Measurements from ENCODE around the gene SKP1.
A peak's percentile ranks its signal among the peaks of the same experiment; 100 is the strongest.
"Not testable (repeated sequence)": the region's sequence is repeated elsewhere in the genome, so short reads cannot be mapped to it uniquely, and the experiment has no call there.

Gene SKP1

DNA sequence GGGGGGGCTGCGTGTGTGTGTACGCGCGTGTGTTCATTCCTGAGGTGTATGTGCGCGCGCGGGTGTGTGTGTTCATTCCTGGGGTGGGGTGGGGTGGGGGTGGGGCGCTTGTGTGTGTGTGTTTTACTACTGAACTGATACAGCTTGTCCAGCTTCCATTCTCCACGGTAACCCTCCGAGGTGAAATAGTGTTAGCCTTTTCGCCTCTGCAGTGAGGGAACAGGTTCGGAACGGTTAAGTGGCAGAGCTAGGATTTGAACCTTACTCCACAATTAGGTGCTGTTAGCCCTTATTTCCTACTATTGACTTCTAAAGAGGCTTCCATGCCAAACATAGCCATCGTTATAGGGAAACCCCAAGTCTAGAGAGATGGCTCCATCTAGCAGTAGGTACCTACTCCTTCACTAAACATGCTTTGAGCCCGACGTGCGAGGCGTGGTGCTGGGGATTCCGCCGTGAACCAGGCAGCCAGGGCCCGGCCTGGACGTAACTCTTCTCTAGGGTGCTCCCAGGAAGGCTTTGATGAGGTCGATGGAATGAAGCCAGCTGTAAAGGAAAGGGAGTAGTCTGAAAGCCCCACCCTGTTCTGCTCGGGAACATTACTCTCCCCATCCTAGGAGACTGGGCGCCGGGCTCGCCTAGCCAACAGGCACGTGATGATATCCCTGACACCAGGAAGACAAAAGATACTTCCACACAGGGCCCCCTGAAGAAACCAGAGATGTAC is 782 bp upstream of the SKP1 start:
- DNase-seq, result peak in 15 of 51 donors; percentile 6 to 82 (median 64)

DNA sequence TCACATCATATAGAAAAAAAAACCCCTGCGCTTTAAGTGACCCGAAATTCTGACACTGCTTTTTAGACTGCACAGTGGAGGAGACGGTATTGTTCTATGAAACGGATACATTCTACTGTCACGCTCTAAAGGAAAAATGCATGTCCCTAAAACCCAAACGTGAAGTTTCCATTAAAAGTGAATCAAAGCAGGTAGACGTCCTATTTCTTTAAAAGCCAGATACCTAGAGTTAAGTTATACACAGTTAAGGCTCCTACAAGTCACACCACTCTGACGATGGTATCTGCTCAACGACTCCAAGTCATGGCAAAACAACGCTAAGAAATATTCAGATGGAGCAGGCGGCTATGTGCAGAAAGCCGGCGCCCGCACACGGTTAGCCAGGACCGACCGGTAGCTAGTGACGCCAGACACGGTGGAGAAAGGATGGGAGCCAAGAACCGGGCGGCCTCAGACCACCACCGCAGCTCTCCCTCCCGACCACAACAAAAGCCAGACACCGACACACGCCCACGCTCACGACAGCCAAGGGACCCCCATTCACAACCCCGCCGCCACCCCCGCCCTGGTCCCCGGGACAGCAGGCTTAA is 734 bp downstream of the SKP1 start:
- peak in 7 of 51 donors; percentile 28 to 49 (median 40) for DNase-seq

DNA sequence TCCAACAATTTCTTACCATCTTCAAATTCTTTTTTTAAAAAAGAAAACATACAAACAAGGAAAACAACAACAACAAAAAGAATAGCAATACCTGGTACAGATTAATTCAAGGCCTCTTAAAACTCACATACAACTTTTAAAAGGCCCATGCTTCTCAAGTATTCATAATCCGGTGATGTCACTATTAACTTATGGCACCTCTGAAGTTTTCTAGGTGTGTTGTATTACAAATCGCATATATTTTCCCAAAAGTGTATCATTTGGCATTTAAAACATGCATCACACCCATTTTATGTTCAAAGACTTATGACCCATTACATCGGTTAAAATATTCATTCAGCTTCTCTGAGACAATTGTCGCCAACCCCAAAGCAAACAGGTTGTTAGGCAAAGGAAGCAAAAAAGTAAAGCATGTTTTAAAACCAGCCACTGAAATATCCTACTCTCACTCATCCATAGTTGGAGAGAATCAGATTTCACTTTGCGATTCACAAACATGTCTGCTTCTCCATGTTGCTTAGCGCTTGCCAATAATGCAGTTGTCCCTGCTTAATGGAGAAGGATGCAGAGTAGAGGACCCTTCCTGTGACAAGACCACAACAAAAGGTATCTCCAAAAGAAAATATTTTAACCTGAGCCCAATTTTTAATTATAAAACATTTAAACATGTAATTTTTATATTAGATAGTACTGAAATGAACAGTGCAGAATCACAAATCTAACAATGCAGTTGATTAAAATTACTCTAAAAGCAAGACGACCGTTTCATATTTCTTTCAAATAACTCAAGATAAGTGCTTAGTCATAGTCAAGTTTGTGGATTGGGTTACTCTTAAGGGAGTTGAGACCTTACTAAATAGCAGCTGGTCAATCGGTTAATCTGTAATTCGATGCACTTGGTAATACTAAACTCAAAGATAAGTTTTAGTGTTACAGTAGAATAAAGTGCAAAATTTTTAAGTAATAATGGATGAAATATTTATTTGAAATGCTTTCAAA is 1.6 kb downstream of the SKP1 start:
- no peak for DNase-seq

DNA sequence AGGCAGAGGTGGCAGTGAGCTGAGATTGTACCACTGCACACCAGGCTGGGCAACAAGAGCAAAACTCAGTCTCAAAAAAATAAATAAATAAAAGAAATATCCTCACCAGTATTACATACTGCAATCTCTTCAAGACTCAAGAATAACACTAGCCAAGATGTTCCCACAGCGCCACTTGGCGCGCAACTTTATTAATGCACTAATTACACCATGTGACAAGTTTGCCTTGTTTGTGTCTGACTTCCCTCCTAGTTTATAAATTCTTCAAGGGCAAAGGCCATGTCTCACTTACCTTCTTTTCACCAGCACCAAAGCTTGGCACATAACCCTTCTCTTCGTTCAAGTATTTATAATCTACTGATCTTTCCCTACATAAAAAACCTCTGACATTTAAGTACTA is 4.8 kb downstream of the SKP1 start:
- DNase-seq, result no peak

DNA sequence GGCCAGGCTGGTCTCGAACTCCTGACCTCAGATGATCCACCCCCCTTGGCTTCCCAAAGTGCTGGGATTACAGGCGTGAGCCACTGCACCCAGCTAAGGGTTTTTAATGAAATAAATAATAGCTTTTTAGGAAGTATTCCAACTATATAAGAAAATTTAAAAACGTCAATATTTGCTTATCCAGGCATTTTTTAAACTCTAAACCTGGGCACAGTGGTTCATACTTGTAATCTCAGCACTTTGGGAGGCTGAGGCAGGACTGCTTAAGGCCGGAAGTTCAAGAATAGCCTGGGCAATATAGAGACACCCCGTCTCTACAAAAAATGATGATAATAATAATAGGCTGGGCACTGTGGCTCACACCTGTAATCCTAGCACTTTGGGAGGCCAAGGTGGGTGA is 14.2 kb downstream of the SKP1 start:
- DNase-seq, result no peak

DNA sequence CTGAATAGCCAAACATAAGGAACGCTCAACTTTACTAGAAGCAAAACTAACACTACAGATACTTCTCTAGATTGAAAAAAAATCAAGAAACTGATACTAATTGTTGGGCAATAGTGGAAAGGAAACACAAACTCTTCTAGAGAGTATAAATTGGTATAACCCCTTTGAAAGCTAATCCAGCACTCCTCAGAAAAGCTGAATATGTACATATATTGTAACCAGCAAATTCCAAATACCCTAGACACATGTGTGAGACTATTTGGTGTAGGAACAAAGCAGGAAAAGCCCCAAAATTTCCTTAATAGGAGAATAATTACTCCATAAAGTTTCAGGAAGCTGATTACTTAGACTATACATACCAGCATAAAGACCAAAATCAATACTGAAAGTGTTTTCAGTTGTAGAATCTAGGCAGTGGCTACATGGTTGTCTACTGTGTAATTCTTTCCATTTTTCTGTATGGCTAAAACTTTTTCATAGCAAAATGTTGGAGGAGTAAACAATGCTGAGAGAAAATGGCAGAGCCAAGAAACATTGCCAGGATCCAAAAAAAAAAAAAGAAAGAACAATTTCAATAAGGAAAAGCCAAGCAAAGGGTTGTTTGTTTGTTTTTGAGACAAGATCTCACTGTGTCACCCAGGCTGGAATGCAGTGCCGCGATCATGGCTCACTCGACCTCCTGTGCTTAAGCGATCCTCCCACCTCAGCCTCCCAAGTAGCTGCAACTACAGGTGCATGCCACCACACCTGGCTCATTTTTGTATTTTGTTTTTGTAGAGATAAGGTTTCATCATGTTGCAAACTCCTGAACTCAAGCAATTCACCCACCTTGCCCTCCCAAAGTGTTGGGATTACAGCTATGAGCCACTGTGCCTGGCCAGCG is 15.0 kb downstream of the SKP1 start:
- no peak for DNase-seq

DNA sequence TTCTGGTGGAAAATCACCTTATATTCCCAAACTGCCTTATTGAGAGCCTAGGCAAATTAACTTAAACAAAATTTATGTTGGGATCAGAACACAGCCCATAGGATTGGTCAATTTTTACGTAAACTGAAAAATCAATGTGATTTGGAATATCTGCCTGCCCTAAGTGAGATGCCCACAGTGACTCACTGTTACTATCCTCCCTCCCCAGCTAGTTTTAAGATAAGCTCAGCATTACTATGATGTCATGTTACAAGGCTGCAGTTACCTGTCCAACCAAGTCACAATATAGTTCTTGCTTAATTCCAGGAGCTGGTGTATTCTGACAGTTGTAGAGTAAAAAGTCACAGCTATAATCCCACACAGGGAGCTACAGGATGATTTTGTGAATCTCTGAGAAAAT is 23.1 kb downstream of the SKP1 start:
- no peak for DNase-seq

DNA sequence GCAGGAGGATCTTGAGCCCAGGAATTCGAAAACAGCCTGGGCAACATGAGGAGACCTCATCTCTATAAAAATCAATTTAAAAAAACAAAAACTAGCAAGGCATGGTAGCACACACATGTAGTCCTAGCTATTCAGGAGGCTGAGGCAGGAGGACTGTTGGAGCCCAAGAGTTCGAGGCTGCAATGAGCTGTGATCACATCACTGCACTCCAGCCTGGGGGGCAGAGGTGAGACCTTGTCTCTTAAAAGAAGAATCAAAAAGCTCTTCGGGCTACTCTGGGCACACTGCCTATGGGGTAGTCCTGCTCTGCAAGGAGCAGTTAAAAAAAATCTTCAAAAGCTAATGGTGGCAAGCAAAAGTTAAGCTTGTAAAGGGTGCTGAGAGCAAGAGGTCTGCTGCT is 23.5 kb downstream of the SKP1 start:
- no peak for DNase-seq

DNA sequence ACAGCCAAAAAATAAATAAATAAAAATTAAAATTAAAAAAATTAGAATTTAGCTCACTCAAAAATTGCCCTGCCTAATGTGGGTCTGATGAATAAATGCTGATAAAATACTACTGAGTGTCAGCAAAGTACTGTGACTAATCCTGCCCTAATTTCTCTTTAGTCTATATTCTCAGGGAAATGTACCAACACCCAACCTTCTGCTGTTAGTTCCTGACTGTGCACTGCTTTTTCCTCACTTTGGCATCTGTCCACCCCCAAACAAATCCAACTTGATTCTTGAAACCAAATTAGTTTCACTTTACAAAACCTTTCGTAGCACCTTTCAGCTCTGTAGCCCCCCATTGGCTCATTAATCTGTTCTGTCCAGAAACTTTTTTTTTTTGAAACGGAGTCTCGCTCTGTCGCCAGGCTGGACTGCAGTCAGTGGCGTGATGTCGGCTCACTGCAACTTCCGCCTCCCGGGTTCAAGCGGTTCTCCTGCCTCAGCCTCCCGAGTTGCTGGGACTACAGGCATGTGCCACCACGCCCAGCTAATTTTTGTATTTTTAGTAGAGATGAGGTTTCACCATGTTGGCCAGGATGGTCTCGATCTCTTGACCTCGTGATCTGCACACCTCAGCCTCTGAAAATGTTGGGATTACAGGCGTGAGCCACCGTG is 24.4 kb downstream of the SKP1 start:
- not testable (repeated sequence) for DNase-seq

DNA sequence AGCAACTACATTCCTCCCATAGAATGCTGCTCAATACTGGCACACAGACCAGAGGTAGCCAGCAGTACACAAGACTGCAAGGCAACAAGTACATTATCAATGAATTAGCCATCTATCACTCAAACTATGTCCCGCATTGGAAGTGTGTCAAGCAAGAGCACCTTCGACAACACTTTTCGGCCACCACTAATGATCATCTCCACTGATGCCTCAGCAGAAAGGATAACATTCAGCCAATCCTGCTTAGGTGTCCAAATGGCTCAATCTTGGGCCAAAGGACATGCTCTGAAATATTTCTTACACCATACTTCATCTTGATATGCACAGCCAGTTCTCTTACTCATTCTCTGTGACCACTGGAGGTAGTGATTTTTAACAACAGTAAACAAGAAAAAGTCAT is 25.0 kb downstream of the SKP1 start:
- no peak for DNase-seq

DNA sequence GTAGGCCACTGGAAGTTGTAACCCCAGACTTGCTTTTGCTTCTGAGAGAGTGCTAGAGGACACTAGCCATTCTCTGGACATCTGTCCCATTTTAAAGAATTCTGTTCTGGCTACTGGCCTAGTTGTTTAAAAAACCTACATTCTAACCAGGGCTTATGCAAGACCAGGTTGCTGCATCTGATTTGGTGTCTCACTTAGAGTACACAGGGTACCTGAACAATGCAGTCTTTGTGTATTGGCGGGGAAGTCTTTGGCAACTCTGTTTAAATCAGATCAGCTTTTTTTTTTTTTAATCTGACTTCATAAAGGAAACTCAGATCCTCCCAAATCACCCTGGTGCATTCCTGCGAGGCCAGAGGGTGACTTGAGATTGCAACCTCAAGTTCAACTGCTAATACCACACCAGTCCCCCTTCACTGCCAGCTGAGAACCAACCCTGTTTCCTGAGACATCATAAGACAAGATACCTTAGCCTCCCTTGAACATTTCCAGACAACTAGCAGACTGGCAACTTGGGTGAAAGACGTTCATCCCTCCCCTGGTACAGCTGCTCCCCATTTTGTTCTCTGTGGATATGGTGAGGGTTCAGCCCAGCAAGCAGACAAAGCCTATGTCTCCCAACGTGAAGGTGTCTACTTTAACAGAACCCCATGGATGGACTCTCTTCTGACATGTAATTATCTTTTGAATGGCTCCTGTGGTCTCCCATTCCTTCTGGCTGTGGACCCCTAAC is 27.0 kb downstream of the SKP1 start:
- peak in 2 of 51 donors; percentile 34 to 50 for DNase-seq

DNA sequence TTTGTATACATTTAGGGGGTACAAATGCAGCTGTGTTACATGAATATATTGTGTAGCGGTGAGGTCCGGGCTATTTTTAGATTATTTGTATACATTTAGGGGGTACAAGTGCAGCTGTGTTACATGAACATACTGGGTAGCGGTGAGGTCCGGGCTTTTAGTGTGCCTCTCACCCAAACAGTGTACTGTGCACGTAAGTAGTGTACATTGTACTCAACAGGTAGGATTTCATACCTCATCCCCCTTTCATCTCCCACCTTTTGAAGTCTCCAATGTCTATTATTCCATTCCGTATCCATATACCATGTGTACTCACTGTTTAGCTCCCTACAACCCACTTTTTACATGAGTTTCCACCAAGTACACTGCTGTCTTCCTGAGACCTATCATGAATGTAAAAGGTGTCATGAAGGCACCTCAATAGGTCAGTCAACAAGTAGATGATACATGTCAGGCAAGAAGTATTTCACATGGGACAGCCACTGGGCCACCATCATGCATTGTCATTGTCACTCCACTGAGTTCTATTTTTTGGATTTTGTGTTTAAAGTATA is 27.7 kb downstream of the SKP1 start:
- DNase-seq, result no peak

DNA sequence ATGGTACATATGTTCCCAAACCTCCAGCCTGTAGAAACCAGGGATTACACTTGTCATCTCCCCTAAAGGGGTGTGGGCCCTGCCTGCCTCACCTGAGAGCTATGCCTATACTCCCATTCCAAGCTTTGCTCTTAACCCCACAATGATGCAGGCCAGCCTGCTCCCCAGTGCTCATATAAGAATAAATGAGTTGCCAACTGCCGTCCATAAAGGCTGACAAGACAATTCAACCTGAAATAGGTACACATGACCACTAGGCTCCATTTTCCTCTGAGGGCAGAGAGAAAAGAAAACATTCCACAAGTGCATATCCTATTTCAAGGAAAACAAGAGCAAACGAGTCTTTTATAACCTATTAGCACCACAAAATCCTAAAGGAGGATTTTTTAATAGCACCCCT is 28.4 kb downstream of the SKP1 start:
- no peak for DNase-seq

DNA sequence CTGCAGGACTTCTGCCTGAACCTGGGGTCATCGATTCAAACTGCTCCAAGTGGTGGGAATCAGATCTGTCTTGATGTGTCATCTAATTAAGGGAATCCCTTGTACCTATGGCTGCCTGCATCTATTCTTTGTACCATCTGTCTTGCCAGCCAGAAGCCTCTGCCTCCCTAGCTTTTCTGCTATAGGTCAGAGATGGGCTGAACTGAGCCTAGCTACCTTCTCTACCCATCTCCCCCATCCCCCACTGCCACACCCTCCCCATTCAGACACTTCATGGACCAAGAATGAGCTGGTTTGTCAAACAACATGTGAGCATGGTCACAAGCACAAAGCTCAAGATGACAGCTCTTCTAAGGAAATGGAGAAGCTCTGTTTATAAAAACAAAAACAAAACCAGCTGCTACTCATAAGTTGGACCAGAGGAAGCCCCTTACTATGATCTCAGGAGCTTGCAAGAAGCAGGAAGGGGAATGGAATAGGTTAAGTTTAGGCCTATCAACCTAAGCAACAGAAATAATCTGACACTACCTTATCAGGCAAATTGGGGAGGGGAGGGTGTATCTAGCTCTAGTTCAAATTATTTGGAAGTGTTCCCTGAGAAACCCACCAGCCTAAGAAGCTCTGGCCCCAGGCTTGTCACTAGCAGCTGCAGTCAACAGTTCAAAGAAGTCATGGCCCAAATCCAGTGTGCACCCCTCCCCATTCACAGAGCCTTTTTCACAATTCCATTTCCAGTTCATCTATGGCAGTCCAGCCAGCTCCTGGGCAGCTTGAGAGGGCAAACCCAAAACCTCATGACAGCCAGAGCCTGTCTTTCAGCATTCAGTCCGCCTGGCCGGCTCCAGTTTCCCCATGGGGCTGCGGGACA is 29.9 kb downstream of the SKP1 start:
- peak in 3 of 51 donors; percentile 27 to 32 (median 32) for DNase-seq

DNA sequence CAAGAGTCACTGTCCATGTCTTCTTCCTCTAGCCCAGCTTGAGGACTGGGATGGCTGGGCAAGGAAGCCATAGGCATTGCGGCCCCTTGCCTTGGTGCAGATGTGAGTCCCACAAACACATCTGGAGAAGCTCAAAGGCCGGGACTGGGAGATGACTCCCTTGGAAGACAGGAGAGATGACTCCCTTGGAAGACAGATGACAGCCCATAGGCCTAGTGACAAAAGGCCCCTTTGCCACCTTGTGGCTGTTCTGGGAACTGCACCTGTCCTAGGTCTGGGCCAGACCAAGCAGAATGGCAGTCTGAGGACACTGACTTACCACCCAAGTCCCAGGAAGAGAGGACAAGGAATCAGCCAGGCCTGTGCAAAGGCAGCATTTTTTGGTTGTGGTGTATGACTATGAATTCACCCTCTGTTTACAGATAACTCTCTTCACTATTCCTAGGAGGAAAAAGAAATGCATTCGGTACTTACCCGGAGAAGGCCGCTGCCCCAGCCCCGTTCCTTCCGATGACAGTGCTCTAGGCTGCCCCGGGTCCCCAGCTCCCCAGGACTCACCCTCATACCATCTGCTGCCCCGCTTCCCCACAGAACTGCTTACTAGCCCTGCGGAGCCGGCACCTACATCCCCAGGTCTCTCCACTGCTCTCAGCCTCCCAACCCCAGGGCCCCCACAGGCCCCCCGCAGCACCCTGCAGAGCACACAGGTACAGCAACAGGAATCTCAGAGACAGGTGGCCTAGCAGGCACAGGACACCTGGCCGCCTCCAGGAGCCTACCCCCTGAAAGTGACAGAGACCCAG is 30.8 kb downstream of the SKP1 start:
- peak in 43 of 51 donors; percentile 22 to 85 (median 63) for DNase-seq

DNA sequence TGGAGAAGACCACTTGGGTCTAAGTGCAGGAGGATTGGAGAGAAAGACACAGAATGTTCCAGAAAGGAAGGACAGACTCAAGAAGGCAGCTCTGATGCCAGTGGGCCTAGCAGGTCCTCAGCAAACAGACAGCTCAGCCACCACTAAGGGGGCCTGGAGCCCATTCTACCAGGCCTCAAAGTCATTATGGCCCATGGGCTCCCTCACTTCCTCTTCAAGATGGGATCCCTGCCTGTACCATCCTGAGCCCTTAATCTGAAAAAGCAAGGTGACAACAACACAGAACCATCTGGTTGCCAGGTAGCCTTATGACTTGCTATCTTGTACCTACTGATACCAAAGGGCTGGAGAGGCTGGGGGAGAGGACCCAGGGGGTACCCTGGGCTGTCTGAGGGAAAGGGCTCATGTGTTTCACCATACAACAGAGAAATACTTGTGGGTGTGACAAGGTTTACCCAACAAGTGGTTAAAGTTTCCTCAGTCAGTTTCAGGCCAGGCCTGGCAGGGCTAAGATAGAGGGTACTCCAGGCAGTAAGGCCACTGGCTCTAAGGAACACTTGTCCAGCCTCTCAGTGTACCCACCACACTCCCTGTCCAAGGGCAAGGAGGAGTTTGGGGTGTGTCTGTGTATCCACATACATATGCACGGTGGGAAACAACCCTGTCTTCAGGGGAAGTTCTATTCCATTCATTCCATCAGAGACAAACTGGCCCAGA is 31.6 kb downstream of the SKP1 start:
- DNase-seq, result no peak

Measured in hypothalamus (tissue), 51 donors.